HG03064 (cell line): ENCODE data around the gene CDH13.

Source experiments
- ATAC-seq: cut with Tn5 transposase; IDR thresholded peaks from one replicate; pipeline ENCODE4 v1.9.1; 2021; ENCODE audit warnings: low read depth; ENCODE audit not compliant: unreplicated experiment

The CDH13 gene

DNA sequence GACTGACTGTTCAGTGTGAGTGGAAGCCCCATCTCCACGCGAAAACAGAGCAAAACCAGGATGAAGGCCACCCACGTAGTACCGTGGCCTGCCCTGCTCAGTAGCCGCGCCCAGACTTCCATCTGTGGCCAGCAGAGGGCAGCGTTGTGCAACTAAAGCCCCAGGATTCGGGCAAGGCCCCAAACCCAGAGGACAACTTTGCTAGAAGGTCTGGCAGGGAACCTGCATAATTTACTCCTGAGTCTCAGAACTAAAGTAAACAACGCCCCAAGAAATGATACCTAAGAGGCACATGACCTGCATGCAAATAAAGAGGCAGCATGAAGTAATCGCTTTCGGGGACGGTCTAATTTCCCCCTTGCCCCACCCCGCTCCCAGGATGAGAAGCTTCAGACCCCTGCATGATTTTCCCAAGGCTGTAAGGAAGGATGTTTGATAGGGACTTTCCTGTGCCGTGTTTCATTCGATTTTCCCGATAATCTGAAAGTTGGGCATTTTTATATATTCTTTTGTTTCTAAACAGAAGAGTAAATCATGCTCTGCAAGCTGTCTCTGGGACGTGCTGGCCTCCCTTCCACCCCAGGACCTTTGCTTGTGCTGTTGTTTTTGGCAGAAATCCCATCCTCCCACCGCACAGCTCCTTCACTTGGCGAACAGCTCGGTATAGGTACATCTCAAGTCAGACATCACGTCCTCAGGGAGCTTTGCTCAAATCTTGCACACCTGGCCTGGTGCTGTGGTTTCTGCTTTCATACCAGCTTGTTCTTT lies 1199.6 kb downstream of the CDH13 start:
- no peak for ATAC-seq

DNA sequence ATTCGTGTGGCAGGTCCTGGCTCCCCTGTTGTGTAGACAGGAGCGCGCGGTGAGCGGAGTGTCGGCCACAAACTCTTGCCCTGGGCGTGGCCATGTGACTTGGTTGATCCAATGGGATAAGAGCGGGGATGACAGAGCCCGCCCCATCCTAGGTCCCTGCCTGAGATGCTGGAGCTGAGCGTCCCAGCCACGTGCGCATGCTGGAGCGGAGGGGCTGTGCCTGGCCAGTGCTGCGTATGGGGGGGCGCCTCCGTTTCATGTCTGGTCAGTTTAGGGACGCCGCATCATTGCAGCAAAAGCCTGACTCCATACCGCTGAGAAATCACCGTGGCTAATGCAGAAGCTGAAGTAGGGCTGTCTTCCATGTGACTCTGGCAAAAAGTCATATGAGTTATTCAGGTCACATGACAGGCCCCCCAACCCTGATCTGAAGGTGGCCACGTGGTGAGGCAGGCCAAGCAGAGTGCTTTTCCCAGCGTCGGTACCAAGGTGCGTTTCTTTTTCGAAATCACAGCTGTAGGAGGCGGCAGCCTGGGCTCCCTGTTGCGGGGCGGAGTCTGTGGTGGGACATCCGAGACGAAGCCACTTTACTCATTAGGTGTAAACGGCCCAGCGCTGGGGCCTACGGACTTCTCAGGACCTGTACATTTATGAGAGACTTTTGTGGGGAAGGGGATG lies 1203.5 kb downstream of the CDH13 start:
- no peak for ATAC-seq

- ATAC-seq = no peak
Measured at GRCh38 chr16:83830769-83831455, 1204.1 kb downstream of the CDH13 start.

GRCh38 chr16:83831456-83831987 lies 1204.8 kb downstream of the CDH13 start:
- no peak for ATAC-seq

GRCh38 chr16:83833921-83834320 lies 1207.2 kb downstream of the CDH13 start:
- ATAC-seq = no peak

DNA sequence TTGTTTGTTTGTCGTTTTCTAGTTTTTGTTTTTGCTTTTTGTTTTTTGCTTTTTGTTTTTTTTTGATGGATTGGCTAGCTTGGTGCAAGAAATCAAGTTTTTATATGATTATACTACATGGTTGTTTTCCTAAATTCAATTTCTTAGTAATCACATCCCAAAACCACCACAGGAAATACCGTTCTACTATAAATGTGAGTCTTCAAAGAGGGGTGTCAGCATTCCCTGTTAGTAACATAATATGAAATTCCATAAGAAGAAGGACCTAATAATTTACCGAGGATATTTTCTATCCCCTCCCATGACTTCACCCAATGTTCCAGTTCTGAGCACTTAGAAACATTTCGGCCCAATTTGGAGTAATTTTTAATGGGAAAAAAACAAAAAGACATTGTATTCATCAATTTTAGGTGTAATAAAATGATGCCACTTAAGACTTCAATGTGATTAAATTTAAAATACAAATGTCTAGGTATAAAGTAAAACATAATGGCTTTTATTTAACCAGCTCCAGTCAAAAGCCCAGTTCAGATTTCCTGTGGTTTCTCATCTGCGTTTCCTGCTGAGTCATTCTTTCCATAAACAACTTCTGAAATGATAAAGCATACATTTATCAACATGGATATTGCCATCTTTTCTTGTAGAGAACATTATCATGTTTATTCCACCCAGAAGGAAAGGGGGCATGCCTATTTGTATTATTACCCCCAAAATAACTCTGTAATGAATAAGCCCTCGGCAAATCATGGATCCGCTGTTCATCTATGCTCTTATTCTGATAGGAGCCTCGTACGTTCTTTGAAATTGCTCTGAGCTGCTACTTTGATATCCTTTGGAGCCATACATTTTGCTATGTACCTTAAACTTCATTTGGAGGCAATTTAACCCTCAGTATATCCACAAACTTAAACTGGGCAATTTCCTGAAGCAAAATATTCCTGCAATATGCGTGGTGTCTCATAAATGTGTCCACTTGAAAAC lies 1209.1 kb downstream of the CDH13 start:
- no peak for ATAC-seq

DNA sequence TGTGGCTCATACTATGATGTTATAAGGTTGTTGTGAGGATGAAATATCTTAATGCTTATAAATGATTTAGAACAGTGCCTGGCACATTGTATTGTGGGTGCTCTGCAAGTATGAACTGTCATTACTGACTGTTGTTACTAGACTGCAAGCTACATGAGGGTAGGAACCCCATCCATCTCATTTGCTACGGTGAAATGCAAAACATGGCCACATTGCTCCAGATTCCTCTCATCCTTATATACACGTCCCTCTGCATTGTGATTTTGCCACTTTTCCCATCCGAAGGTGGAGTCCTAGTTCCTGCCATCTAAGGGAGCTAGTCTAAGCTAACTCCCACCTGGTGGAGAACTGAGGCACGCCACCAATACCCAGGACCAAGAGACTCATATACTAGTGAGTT lies 1210.8 kb downstream of the CDH13 start:
- ATAC-seq = no peak

- no peak for ATAC-seq
Measured at GRCh38 chr16:83838151-83838550, 1211.4 kb downstream of the CDH13 start.

- no peak for ATAC-seq
Measured at GRCh38 chr16:83839561-83839960, 1212.8 kb downstream of the CDH13 start.

DNA sequence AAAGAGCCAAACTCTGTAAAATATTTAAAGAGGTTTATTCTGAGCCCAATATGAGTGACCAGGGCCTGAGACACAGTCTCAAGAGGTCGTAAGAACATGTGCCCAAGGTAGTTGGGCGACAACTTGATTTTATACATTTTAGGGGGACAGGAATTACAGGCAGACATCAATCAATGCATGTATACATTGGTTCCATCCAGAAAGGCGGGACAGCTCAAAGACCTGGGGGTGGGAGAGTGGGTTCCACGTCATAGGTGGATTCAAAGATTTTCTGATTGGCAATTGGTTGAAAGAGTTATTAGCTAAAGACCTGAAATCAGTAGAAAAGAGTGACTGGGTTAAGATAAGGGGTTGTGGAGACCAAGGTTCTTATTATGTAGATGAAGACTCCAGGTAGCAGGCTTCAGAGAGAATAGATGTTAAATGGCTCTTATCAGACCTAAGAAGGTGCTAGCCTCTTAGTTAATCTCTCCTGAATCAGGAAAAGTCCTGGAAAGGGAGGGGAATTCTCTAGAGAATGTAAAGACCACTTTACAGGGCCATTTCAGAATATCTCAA lies 1213.4 kb downstream of the CDH13 start:
- ATAC-seq = no peak

DNA sequence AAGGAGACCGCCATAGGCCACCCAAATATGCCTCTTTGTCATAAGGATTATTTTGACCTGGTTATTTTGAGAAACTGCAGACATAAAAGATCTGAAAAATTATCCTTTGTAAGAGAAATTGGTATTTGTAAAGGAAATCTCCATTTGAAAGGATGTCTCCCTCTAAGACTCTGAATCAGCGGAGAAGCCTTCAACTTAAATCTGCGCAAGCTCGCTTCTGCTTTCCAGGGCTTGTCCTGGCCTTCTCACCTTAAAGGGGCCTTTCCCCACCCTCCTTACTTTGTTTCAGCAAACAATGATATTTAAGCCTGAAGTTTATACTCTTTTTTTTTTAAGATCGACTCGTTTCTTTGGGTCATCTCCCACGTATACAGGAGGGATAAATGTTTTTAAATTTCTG lies 1215.5 kb downstream of the CDH13 start:
- no peak for ATAC-seq

GRCh38 chr16:83842756-83843507 lies 1216.2 kb downstream of the CDH13 start:
- ATAC-seq = no peak

- ATAC-seq = no peak
Measured at GRCh38 chr16:83843657-83844056, 1216.9 kb downstream of the CDH13 start.

DNA sequence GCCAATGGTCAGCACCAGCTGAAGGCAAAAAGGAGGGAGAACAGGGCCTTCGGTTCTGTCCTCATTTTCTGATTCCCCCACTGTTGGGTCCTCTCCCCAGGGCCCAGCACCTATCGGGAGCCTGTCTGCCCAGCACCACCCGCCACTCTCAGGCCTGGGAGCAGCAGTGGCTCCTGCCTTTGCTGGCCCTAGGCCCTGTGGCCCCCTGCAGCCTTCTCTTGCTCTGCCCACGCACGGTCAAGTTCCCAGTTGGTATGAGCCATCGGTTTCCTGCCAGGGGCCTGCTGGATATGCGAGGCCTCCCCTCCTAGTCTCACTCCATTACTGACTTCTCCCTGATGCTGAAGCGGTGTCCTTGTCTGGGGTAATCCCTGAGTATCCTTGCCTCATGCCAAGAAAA lies 1218.5 kb downstream of the CDH13 start:
- no peak for ATAC-seq

DNA sequence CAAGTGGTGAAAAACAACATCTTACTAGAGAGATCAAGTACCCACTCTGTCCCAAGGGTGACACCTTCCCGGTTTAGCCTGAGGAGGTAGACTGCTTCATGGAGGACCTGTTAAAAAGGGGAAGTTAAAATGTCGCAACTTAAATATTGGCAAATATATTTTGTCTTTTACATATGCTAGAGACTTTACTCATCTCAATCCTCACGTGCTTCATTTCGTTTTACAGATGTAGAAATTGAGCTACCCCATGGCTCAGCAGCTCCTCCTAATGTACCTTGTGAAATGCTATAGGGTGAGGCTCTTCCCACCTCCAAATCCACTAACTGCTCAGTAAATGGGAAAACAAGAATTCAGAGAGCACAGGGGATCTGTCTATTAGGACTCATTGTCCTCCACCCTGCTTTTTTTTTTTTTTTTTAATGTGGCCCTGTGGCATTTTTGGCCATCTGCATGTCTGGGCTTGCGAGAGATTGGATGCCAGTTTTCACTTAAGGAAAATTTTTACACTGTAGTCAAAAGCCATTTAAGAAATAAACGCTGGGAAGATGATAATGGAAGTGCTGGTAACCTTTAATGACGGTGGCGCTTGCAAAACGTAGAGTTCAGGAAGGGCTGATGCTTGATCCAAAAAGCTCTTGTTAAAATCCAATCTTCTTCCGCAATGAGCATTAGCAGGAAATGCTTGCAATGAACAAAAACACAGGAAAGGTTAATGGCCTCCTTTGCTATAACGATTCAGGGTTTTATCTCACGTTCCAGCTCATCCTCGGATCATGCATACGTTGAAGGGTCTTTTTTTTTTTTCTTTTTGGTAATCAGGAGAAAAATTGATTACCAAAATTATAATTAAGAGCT lies 1220.8 kb downstream of the CDH13 start:
- ATAC-seq = no peak

- ATAC-seq = no peak
Measured at GRCh38 chr16:83849421-83849820, 1222.7 kb downstream of the CDH13 start.
